HEK293 (cell line): ENCODE data around the gene TRAPPC4.

Source experiments
- CTCF ChIP-seq: fragments of 450-650 bp; formaldehyde crosslinking; IDR thresholded peaks from 2 replicates; pipeline ENCODE4 v1.5.1; 2016; ENCODE audit warnings: missing biosample characterization, missing genetic modification characterization
- PRDM2 ChIP-seq: fragments of 450-650 bp; formaldehyde crosslinking; IDR thresholded peaks from 2 replicates; pipeline ENCODE4 v1.5.1; 2016; ENCODE audit warnings: missing biosample characterization, missing genetic modification characterization, borderline replicate concordance
- REST ChIP-seq: fragments of 450-650 bp; formaldehyde crosslinking; IDR thresholded peaks from 2 replicates; pipeline ENCODE4 v1.5.1; 2016; ENCODE audit warnings: missing biosample characterization, missing genetic modification characterization
- SALL2 ChIP-seq: fragments of 450-650 bp; formaldehyde crosslinking; IDR thresholded peaks from 2 replicates; pipeline ENCODE4 v1.5.0; 2017; ENCODE audit warnings: missing biosample characterization, mild to moderate bottlenecking, missing genetic modification characterization, borderline replicate concordance
- SCRT1 ChIP-seq: fragments of 450-650 bp; formaldehyde crosslinking; IDR thresholded peaks from 2 replicates; pipeline ENCODE4 v1.5.1; 2016; ENCODE audit warnings: missing biosample characterization, missing genetic modification characterization, borderline replicate concordance
- SETDB1 ChIP-seq: IDR thresholded peaks from one replicate; pipeline ENCODE4 v1.6.1; 2017; ENCODE audit warnings: mild to moderate bottlenecking, low read length, moderate library complexity, mixed read lengths; ENCODE audit not compliant: insufficient read length
- ZBTB7A ChIP-seq: fragments of 450-650 bp; formaldehyde crosslinking; IDR thresholded peaks from 2 replicates; pipeline ENCODE4 v1.5.1; 2016; ENCODE audit warnings: low read depth, missing biosample characterization, missing genetic modification characterization
- ZNF133 ChIP-seq: fragments of 450-650 bp; formaldehyde crosslinking; IDR thresholded peaks from 2 replicates; pipeline ENCODE4 v1.5.1; 2016; ENCODE audit warnings: missing biosample characterization, missing genetic modification characterization
- ZNF274 ChIP-seq, 2 experiments: fragments of 200-500 bp in 1 of 2; fragments of 450-650 bp in 1 of 2; sonication (Bioruptor generic) in 1 of 2; formaldehyde crosslinking in 1 of 2; IDR thresholded peaks; 2 replicates each; pipeline versions ENCODE4 v1.5.1 to v1.6.1; 2014 to 2016; ENCODE audit warnings: borderline replicate concordance in 1 of 2, inconsistent platforms in 1 of 2, low read length in 1 of 2, missing biosample characterization in 1 of 2, missing genetic modification characterization in 1 of 2
- ZNF704 ChIP-seq: fragments of 450-650 bp; formaldehyde crosslinking; IDR thresholded peaks from 2 replicates; pipeline ENCODE4 v1.5.1; 2016; ENCODE audit warnings: missing biosample characterization, missing genetic modification characterization
- ZNF747 ChIP-seq: fragments of 450-650 bp; formaldehyde crosslinking; IDR thresholded peaks from 2 replicates; pipeline ENCODE4 v1.5.1; 2016; ENCODE audit warnings: missing biosample characterization, missing genetic modification characterization
- ZNF768 ChIP-seq: fragments of 450-650 bp; formaldehyde crosslinking; IDR thresholded peaks from 2 replicates; pipeline ENCODE4 v1.5.1; 2018; ENCODE audit warnings: missing biosample characterization, mild to moderate bottlenecking, missing genetic modification characterization
- ZNF785 ChIP-seq: fragments of 450-650 bp; formaldehyde crosslinking; IDR thresholded peaks from 2 replicates; pipeline ENCODE4 v1.5.1; 2016; ENCODE audit warnings: missing biosample characterization, missing genetic modification characterization

- TF ChIP-seq ZNF785 (tag by site-specific recombination) (no peak), REST (tag by site-specific recombination) (no peak), PRDM2 (tag by site-specific recombination) (no peak), ZBTB7A (tag by site-specific recombination) (no peak), ZNF704 (tag by site-specific recombination) (no peak), ZNF747 (tag by site-specific recombination) (no peak), CTCF (no peak), ZNF768 (tag by site-specific recombination) (no peak), SCRT1 (tag by site-specific recombination) (no peak), SETDB1 (no peak), ZNF133 (tag by site-specific recombination) (no peak), SALL2 (tag by site-specific recombination) (no peak), ZNF274 (IDR thresholded peaks at IDR 0.05; ENCODE audit: low read length) (no peak), ZNF274 (tag by site-specific recombination; IDR thresholded peaks at IDR 0.05; ENCODE audit: borderline replicate concordance) (no peak)
Observed at GRCh38 chr11:119029340-119030028, 10.9 kb downstream of the TRAPPC4 start.
